Stomach smooth muscle (tissue), 2 donors: ENCODE measurements around the gene ARVCF.
A peak's percentile ranks its signal among the peaks of the same experiment; 100 is the strongest.

Experiments
- H3K27ac ChIP-seq: one replicate; pipeline ENCODE4 v1.7.0; 2013; ENCODE audit warnings: mild to moderate bottlenecking, low read length, inconsistent platforms
- H3K27me3 ChIP-seq, 2 donors: one replicate each; pipeline ENCODE4 v1.7.0; 2013; ENCODE audit warnings: low read length in 2 of 2; ENCODE audit not compliant: insufficient read depth in 2 of 2, control insufficient read depth in 1 of 2
- H3K36me3 ChIP-seq, 2 donors: one replicate each; pipeline ENCODE4 v1.7.0; 2013; ENCODE audit warnings: low read length in 2 of 2; ENCODE audit not compliant: control insufficient read depth in 2 of 2, insufficient read depth in 2 of 2
- H3K4me1 ChIP-seq: one replicate; pipeline ENCODE4 v1.7.0; 2013; ENCODE audit warnings: low read length; ENCODE audit not compliant: control insufficient read depth, insufficient read depth
- H3K4me3 ChIP-seq, 2 donors: one replicate each; pipeline ENCODE4 v1.7.0; 2013; ENCODE audit warnings: low read length in 2 of 2
- H3K9ac ChIP-seq, 2 donors: one replicate each; pipeline ENCODE4 v1.7.0; 2013; ENCODE audit warnings: low read length in 2 of 2, mild to moderate bottlenecking in 1 of 2
- H3K9me3 ChIP-seq, 2 donors: one replicate each; pipeline ENCODE4 v1.7.0; 2013; ENCODE audit warnings: low read length in 2 of 2; ENCODE audit not compliant: control insufficient read depth in 2 of 2
- donor health status: healthy.
- donor health status: Pancreatic carcinoma.

ARVCF gene

DNA sequence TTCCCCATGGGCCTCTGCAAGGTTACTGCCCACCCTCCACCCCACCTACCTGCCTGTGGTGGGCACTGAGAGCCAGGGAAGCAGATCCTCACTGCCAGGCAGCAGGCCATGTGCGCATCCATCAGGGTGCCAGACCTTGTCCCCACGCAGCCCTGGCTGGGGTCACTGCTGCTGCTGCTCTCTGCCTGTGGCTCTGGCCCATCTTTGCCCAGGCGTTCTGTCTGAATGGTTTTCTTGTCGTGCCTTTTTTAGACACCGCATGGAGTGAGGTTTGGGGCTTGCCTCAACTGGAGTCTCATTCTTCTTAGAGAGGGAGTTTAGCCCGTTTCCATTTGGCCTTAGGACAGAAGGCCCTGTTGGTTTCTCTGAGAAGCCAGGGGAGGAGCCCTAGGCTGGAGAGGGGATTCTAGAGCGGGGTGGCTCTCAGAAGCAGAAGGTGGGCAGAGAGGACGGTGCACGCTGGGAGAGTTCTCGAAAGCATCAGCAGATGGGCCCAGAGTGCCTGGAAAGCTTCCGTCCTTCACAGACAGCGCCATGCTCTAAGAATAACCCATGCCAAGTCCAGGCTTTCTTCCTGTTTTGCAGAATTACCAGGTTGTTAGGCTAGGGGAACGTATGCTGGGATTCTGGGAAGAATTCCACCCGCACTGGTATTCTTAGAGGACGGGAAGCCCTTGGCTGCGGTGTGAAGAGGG is 12.4 kb upstream of the ARVCF start:
- no peak overlapping the region for H3K9ac ChIP-seq
- H3K4me1 ChIP-seq = peaks cover 22% of the 10 kb centered on the region
- H3K27ac ChIP-seq = no peak overlapping the region
- H3K36me3 ChIP-seq = peaks cover 0 to 8% of the 10 kb centered on the region in 2 donors
- H3K4me3 ChIP-seq = no peak overlapping the region
- H3K9me3 ChIP-seq = no peaks in the 10 kb centered on the region
- H3K27me3 ChIP-seq = no peaks in the 10 kb centered on the region

DNA sequence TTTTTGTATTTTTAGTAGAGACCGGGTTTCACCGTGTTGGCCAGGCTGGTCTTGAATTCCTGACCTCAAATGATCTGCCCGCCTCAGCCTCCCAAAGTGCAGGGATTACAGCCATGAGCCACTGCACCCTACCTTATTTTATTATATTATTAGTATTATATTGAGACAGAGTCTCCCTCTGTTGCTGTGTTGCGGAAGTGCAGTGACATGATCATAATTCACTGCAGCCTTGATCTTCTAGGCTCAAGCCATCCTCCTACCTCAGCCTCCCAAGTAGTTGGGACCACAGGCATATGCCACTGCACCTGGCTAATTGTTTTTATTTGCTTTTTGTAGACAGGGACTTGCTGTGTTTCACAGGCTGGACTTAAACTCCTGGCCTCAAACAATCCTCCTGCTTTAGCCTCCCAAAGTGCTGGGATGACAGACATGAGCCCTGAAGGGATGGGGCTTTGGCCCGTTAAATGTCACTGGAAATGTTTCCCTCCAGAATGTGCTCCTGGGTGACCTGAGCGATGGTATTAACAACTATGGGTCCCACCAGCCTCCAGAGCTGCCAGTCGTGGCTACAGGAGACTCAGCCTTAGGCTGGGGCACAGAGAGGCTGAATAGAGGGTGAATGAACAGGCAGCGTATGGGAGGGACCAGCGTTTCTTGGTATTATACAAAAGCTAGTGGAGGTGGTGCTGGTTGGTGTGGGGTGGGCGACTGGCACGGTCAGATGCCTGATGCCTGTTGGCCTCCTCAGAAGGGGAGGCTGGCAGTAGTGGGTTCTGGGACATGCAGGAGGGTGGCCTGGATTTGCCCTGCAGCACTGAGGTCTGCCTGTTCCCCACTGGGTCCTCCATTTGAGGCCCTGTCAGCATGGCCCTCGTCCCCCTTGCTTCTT is 11.6 kb upstream of the ARVCF start:
- H3K27ac ChIP-seq = no peak overlapping the region
- H3K4me1 ChIP-seq = peaks cover 18% of the 10 kb centered on the region
- no peaks in the 10 kb centered on the region for H3K27me3 ChIP-seq
- H3K9me3 ChIP-seq = no peaks in the 10 kb centered on the region
- peaks cover 0 to 8% of the 10 kb centered on the region in 2 donors for H3K36me3 ChIP-seq
- no peak overlapping the region for H3K9ac ChIP-seq
- no peak overlapping the region for H3K4me3 ChIP-seq

DNA sequence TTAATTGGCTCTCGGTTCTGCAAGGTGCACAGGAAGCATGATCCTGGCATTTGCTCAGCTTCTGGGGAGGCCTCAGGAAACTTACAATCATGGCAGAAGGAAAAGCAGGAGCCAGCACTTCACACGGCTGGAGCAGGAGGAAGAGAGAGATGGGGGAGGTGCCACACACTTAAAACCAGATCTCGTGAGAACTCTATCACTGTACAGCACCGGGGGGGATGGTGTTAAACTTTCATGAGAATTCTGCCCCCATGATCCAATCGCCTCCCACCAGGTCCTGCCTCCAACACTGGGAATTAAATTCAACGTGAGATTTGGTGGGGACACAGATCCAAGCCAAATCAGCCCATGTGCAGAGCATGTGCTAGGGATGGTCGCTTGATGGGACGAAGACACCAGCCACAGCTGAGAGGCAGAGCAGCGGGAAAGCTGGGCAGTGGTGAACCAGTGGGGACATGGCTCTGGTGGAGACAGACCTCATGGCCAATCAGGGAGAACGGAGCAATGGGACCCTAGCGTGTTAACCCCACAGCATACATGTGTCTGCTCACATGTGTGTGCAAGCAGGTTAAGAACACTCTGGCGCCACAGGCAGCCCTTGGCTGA is 10.5 kb upstream of the ARVCF start:
- no peaks in the 10 kb centered on the region for H3K9me3 ChIP-seq
- H3K36me3 ChIP-seq = peaks cover 0 to 8% of the 10 kb centered on the region in 2 donors
- H3K27me3 ChIP-seq = no peaks in the 10 kb centered on the region
- no peak overlapping the region for H3K9ac ChIP-seq
- H3K4me3 ChIP-seq = no peak overlapping the region
- peaks cover 16% of the 10 kb centered on the region for H3K4me1 ChIP-seq
- H3K27ac ChIP-seq = no peak overlapping the region

DNA sequence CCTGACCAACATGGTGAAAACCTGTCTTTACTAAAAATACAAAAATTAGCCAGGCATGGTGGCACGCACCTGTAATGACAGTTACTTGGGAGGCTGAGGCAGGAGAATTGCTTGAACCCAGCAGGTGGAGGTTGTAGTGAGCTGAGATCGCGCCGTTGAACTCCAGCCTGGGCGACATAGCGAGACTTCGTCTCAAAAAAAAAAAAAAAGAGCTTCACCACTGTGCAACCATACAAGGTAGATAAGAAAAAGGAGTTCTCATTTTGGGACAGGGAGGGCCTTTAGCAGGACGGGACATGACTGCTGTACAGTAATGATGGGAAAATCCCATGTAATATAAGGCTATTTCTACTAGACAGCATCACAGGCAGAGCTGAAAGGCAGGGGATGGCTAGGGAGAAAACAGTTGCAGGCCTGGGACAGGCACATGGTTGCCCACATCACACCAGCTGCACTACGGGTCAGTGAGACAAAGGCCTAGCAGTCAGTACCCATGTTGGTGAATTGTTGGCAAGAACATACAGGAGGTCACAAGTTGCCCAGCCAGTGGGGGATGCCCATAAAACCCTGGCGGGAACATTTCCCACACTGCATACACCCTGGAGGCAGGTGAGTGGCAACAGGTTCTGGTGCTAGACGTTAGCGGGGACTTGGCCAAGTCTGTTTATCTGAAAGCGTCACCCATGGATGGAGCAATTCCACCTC is 9.7 kb upstream of the ARVCF start:
- Histone ChIP-seq H3K9me3 (no peaks in the 10 kb centered on the region), H3K4me1 (peaks cover 20% of the 10 kb centered on the region), H3K27ac (no peak overlapping the region), H3K9ac (no peak overlapping the region), H3K4me3 (no peak overlapping the region), H3K36me3 (peaks cover 0 to 4% of the 10 kb centered on the region in 2 donors), H3K27me3 (no peaks in the 10 kb centered on the region)

DNA sequence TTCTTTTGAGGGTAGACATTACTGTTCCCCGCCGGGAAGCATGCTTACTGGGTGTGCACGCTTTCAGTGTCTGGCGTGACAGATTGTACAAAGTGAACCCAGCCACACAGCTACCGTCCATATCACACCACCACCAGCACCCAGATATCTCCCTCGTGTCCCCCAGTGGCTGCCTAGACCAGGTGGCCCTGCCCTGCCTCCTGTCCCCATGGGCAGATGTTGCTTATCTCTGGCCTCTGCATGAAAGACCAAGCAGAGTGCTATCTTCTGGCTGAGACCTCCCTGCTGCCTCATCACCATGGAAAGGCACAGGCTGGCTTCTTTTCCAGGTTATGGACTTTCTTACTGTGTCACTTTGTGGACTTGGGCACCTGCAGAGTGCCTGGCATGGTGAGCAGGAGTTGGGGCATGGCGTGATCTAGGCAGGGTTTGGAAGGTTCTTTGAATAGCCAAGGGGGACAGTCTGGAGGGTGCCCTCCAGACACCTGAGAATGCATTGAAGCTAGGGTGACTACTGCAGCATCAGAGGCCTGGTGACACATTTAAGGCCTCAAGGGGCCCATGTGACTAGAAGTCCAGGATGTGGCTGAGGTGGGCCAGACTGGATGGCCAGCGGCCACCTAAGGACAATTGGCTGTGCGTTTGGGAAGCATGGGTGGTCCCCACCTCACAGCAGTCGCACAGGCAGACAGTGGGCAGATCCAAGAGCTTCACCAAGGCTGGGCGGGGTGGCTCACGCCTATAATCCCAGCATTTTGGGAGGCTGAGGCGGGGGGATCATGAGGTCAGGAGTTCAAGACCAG is 9.0 kb upstream of the ARVCF start:
- H3K27ac ChIP-seq = no peak overlapping the region
- no peak overlapping the region for H3K4me3 ChIP-seq
- peaks cover 24% of the 10 kb centered on the region for H3K4me1 ChIP-seq
- H3K9ac ChIP-seq = no peak overlapping the region
- H3K9me3 ChIP-seq = no peaks in the 10 kb centered on the region
- H3K27me3 ChIP-seq = no peaks in the 10 kb centered on the region
- peaks cover 0 to 2% of the 10 kb centered on the region in 2 donors for H3K36me3 ChIP-seq

DNA sequence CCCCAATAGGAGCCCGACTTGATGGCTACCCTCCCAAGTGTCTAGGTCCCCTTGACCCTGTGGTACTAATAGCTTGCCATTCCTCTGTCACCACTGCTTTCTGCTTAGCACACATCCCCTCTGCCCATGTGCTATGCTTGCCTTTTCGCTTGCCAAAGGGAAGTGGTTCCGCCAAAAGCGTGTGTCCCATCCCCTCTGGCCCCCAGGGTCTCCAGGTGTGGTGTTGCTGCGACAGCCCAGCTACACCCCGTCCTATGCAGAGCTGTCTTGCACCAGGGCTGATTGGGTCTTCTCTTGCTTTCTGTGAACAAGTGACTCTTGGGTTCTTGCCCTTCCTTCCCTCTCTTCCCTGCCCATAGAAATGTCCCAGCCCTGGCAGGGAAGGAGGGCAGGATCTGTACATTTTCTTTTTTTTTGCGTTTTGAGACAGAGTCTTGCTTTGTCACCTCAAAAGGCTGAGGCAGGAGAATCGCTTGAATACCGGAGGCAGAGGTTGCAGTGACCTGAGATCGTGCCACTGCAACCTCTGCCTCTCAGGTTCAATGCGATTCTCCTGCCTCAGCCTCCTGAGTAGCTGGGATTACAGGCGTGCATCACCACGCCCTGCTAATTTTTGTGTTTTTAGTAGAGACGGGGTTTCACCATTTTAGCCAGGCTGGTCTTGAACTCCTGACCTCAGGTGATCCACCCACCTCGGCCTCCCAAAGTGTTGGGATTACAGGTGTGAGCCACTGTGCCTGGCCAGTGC is 8.2 kb upstream of the ARVCF start:
- no peaks in the 10 kb centered on the region for H3K9me3 ChIP-seq
- peaks cover 30% of the 10 kb centered on the region for H3K4me1 ChIP-seq
- H3K9ac ChIP-seq = no peak overlapping the region
- H3K36me3 ChIP-seq = peaks cover 0 to 2% of the 10 kb centered on the region in 2 donors
- no peak overlapping the region for H3K4me3 ChIP-seq
- H3K27me3 ChIP-seq = no peaks in the 10 kb centered on the region
- no peak overlapping the region for H3K27ac ChIP-seq

DNA sequence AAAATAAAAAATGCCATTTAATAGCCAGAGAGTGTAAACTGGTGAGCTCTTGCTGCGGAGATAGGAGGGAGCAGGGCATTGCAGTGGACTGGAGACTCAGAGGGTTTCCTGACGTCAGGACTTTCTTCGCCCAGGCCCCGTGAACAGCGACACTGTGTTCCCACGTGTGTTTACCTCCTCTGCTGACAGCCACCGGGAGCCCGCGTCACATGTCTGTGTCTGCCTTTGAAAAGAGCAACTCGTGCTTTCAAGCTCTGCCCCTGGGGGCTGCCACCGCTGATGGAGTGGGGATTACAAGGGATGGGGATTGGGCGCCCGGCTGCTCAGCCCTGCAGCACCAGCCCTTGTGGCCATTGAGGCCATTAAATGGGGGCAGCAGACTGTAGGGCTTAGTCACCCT is 7.6 kb upstream of the ARVCF start:
- Histone ChIP-seq H3K9me3 (no peaks in the 10 kb centered on the region), H3K36me3 (peaks cover 0 to 2% of the 10 kb centered on the region in 2 donors), H3K27me3 (no peaks in the 10 kb centered on the region), H3K27ac (no peak overlapping the region), H3K9ac (no peak overlapping the region), H3K4me1 (peaks cover 28% of the 10 kb centered on the region), H3K4me3 (no peak overlapping the region)

DNA sequence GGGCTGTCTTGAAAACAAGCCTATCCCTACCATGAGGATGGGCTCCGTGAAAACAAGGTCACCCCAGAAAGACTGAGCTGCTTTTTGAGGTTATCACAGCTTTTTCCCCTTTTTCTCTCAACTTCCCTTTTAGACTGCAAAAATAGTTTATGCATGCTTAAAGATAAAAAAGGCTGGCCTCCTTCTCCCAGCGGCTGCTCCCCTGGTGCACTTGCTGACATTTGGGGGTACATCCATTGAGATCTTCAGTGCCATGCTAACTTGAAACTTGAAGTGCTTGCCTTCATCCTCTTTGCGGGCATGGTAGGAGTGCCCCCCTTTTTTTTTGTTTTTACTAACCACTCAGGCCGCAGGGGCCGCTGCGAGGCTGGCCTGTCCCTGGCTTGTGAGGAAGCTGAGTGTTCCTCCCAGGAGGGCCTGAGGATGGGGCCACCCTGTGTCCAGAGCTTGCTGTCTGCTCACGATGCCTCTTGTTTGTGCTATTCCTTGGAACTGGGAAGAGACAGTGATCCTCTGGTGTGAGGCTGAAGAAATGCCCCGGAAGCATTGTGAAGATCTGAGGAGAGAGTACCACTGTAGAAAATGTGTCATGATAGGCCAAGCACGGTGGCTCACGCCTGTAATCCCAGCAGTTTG is 6.5 kb upstream of the ARVCF start:
- peaks cover 25% of the 10 kb centered on the region for H3K4me1 ChIP-seq
- H3K4me3 ChIP-seq = no peak overlapping the region
- peaks cover 0 to 2% of the 10 kb centered on the region in 2 donors for H3K36me3 ChIP-seq
- H3K9me3 ChIP-seq = no peaks in the 10 kb centered on the region
- H3K27ac ChIP-seq = no peak overlapping the region
- H3K27me3 ChIP-seq = no peaks in the 10 kb centered on the region
- H3K9ac ChIP-seq = no peak overlapping the region

DNA sequence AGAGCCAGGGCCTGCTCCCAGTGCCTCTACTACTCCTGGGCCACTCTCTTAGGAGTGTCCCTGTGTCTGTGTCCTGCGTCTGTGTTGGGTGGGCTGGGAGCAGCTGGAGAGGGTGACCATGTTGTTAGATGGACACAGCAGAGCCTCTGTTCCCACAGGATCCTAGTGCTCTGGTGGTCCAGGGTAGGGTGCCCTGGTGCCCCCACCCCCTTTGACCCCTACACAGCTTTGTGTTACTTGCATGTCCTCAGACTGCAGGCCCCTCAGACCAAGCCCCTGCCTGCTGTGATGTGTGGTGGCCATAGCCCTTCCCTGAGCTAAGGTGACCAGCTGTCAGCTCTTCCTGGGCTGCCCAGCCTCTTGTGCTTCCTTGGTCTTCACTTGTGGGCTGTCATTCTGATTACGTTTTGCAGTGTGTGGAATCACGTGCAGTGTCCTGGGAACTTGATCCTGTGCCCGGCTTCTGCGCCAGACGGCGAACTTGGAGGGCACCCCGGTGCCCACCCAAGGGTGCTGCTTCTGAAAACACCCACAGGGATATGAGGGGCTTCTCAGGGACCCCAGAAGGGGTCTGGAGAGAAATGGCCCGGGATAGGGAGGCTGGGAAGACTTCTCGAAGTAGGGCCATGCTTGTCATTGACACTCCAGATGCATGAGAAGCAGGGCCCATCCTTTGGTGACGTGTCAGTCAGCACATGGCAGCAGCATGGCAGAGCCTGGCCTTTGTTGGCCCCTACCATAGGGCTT is 5.8 kb upstream of the ARVCF start:
- peaks cover 26% of the 10 kb centered on the region for H3K4me1 ChIP-seq
- peak overlapping the region; percentile 92 to 97 for H3K4me3 ChIP-seq
- H3K9me3 ChIP-seq = no peaks in the 10 kb centered on the region
- H3K27me3 ChIP-seq = no peaks in the 10 kb centered on the region
- peaks cover 0 to 2% of the 10 kb centered on the region in 2 donors for H3K36me3 ChIP-seq
- H3K27ac ChIP-seq = no peak overlapping the region
- peak overlapping the region in 1 of 2 donors; percentile 90 for H3K9ac ChIP-seq
